NCI-H1694 (cell line): ENCODE measurements around the gene CCDC92.
"Not testable (repeated sequence)": the region's sequence is repeated elsewhere in the genome, so short reads cannot be mapped to it uniquely, and the experiment has no call there.

ENCODE experiments used
- DNase-seq: peaks from one replicate; lab custom pipeline; 2025; lab: John Stamatoyannopoulos, UW

CCDC92 gene

GRCh38 chr12:123936956-123937706 is 35.5 kb downstream of the CCDC92 start:
- no peak for DNase-seq

DNA sequence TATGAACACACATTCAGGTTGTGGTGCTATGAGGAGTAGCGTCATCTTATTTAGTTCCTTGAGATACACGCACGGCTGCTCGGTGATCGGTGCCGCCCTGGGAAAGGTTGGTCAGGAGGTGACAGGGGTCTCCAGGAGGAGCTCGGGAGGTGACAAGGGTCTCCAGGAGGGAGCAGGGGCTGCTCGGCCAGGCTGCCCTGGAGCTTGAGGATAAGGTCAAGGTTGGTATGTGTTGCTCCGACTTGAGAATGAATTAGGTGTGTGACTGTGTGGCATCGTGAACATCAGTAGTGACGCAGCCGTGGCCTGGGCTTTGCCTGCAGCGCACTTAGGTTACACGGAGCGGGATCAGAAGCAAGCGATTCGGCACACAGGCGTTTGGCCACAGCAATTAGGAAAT is 36.2 kb downstream of the CCDC92 start:
- no peak for DNase-seq

DNA sequence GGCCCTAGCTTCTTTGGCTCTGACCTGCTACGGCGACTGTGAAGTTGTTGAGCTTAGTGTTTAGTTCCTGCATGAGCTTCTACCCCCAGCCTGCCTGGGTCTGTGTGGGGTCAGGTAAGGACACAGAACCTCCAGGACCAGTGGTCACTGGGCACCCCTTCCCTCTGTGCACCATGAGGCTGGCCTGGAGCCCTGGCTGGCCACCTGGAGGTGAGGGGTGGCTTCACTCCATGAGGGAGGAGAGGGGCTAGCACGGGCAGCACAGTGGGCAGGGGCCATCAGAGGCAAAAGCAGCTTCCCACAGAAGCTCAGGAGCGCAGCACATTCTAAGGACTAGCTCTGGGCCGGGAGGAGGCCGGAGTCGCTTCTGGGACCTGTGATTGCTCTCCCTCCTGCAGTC is 36.7 kb downstream of the CCDC92 start:
- no peak for DNase-seq

GRCh38 chr12:123934829-123935228 is 37.8 kb downstream of the CCDC92 start:
- DNase-seq: no peak

DNA sequence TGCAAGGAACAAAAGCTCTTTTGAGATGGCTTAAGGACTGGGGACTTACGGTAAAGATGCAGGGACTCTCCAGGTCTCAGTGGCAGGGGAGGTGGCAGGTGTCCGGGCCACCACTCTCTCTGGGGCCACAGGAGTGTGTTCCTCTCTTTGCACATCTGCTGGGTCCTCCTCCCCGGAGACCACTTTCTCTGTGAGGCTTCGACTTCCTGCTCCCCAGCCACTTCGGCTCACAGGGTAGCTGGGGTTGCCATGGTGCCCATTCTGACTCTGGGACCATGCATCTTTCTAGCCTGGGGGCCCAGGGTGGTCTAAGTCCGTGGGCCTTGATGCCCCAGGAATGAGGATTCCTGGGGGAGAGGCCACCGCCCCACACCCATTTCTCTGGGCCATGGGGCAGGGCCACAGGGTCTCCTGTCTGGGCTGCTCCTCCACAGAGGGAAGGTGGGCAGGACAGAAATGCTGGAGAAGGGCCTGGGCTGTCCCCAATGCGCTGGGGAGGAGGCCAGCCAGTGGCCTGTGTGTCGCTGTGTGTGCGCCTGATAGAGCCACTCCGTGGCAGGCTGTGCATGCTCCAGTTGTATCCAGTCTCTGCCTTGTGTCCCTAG is 38.5 kb downstream of the CCDC92 start:
- no peak for DNase-seq

- DNase-seq: no peak
These were observed 39.4 kb downstream of the CCDC92 start for GRCh38 chr12:123933214-123933613.

- DNase-seq: no peak
These were observed 40.8 kb downstream of the CCDC92 start for GRCh38 chr12:123931686-123932321.

- DNase-seq: no peak
These were observed 42.6 kb downstream of the CCDC92 start for GRCh38 chr12:123929946-123930583.

- DNase-seq: no peak
These were observed 43.7 kb downstream of the CCDC92 start for GRCh38 chr12:123928897-123929296.

DNA sequence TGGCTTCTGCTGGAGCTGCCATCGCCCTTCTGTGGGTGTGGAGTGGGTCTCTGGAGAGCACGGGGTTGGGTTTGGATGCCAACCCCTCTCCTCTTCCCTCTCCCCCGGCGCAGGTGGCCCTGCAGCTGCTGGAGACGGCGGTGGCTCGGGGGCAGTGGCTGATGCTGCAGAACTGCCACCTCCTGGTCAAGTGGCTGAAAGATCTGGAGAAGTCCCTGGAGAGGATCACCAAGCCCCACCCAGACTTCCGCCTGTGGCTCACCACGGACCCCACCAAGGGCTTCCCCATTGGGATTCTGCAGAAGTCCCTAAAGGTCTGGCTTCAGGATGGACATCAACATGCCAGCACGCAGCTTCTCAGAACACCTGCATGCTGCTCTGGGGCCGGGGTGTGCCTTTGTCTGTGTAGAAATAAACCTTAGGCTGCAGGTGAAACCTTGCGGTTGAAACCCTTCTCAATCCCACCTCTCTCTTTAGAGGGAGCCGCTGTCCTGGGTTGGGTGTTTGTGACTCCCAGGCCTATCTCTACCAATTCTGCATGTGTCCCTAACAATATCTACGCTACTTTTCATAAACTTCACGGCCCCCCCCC is 44.3 kb downstream of the CCDC92 start:
- DNase-seq: no peak

DNA sequence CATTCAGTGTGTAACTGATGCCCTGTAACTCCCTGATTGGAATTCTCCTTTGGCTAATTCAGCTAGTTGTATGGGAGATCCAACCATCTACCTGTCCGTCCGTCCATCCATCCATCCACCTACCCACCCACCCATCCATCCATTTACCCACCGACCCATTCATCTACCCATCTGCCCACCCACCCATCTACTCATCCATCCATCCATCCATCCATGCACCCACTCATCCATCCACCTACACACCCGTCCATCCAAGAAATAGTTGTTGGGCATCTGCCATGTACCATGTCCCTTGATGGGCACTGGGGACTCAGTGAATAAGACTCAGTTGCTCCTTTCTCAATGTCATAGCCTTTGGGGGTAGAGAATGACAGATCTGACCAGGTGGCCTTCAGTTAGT is 48.1 kb downstream of the CCDC92 start:
- no peak for DNase-seq

DNA sequence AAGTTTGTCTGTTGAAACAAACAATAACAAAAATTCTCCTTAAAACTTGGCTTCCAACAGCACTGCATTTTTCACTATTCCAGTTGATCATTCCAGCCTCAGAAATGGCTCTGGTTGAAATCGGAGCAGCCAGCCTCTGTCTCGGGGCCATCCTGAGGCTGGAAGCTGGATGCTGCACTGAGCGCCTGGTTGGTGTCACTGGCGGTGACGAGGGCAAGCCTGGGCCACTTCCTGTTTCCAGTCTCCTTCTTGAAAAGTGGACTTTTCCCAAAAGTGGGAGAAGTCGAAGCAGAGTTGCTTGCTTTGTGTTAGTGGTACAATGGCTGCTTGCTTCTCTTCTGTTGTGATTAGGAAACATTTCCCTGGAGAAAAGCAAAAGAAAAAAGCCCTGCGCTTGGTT is 48.7 kb downstream of the CCDC92 start:
- no peak for DNase-seq

GRCh38 chr12:123923038-123923437 is 49.6 kb downstream of the CCDC92 start:
- no peak for DNase-seq

- DNase-seq: no peak
These were observed 52.7 kb downstream of the CCDC92 start for GRCh38 chr12:123919980-123920360.

GRCh38 chr12:123917337-123917850 is 55.2 kb downstream of the CCDC92 start:
- DNase-seq: no peak

DNA sequence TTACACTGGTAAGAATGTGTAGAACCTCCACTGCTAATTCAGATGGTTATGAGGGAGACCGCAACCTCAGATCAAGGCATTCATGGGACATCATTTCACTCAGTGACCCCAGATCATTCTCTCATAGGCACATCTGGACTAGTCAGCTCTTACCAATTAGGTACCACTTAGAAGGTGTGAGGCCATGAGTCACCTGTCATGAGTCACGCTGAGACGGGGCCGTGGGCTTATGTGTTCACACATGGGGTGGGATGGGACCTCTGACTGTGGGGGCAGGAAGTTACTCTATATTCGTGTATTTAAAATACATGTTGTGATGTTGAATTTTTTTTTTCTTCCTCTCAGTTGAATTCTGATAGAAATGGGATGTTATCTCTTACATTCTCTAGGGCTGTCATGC is 55.9 kb downstream of the CCDC92 start:
- DNase-seq: no peak

GRCh38 chr12:123914726-123915333 is 57.8 kb downstream of the CCDC92 start:
- DNase-seq: no peak

- DNase-seq: peak; percentile 25
These were observed 59.9 kb downstream of the CCDC92 start for GRCh38 chr12:123912415-123913380.

DNA sequence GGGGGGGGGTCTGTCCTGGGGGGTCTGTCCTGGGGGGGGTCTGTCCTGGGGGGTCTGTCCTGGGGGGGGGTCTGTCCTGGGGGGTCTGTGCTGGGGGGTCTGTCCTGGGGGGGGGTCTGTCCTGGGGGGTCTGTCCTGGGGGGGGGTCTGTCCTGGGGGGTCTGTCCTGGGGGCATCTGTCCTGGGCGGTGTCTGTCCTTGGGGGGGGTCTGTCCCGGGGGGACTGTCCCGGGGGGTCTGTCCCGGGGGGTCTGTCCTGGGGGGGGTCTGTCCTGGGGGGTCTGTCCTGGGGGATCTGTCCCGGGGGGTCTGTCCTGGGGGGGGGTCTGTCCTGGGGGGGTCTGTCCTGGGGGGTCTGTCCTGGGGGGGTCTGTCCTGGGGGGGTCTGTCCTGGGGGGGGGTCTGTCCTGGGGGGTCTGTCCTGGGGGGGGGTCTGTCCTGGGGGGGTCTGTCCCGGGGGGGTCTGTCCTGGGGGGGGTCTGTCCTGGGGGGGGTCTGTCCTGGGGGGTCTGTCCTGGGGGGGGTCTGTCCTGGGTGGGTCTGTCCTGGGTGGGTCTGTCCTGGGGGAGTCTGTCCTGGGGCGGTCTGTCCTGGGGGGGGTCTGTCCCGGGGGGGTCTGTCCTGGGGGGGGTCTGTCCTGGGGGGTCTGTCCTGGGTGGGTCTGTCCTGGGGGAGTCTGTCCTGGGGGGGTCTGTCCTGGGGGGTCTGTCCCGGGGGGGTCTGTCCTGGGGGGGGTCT is 60.8 kb downstream of the CCDC92 start:
- DNase-seq: not testable (repeated sequence)

DNA sequence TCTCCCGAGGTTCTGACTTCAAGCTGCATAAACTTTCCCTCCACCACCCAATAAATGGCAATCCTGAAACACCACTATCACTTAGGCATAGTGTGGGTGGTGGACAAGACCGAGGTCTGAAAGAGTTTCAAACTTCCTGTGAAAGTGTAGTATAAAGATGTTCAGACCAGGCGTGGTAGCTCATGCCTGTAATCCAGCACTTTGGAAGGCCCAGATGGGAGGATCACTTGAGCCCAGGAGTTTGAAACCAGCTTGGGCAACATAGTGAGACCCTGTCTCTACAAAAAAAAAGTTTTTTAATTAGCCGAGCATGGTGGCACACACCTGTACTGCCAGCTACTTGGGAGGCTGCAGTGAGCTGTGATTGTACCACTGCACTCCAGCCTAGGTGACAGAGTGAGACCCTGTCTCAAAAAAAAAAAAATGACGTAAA is 61.9 kb downstream of the CCDC92 start:
- DNase-seq: no peak
